Thyroid gland (tissue), 4 donors: ENCODE results near the gene SGK1.

ENCODE experiments used
- POLR2A ChIP-seq, 2 donors: fragments of 450-650 bp; IDR thresholded peaks; one replicate each; pipeline ENCODE4 v1.6.1; 2017; ENCODE audit warnings: antibody characterized with exemption in 2 of 2, mild to moderate bottlenecking in 2 of 2, moderate library complexity in 1 of 2
- TF ChIP-seq, protein P1 (sequence below), 6 experiments: fragments of 200-600 bp in 3 of 6; fragments of 450-650 bp in 3 of 6; sonication (generic) in 3 of 6; IDR thresholded peaks; one replicate each; pipeline ENCODE4 v1.5.1; 2016 to 2019; ENCODE audit warnings: antibody characterized with exemption in 6 of 6, mild to moderate bottlenecking in 2 of 6, inconsistent platforms in 1 of 6, moderate library complexity in 1 of 6

DNA sequence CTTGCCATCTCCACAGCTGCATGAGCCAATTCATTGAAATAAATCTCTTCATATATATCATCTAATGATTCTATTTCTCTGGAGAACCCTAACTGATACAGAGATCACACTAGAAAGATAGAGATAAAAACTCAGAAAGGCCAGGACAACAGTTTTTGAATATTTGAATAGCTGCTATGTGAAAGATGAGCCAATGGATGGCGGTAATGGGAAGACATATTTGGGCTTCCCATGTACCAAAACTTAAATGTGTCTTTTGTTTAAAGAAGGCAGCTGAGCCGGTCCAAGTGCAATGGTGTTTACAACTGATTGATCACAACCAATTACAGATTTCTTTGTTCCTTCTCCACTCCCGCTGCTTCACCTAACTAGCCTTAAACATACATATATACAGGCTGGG, 35.1 kb downstream of the SGK1 start:
- TF ChIP-seq, protein P1, sequence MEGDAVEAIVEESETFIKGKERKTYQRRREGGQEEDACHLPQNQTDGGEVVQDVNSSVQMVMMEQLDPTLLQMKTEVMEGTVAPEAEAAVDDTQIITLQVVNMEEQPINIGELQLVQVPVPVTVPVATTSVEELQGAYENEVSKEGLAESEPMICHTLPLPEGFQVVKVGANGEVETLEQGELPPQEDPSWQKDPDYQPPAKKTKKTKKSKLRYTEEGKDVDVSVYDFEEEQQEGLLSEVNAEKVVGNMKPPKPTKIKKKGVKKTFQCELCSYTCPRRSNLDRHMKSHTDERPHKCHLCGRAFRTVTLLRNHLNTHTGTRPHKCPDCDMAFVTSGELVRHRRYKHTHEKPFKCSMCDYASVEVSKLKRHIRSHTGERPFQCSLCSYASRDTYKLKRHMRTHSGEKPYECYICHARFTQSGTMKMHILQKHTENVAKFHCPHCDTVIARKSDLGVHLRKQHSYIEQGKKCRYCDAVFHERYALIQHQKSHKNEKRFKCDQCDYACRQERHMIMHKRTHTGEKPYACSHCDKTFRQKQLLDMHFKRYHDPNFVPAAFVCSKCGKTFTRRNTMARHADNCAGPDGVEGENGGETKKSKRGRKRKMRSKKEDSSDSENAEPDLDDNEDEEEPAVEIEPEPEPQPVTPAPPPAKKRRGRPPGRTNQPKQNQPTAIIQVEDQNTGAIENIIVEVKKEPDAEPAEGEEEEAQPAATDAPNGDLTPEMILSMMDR (IDR thresholded peaks at IDR 0.05): no peak
- no peak for TF ChIP-seq POLR2A (IDR thresholded peaks at IDR 0.05)
